ENCODE measurements around the gene OR8H2. TPM values are rescaled to one million over a fixed set of nuclear protein-coding genes. Genes with fewer than 3 reads are reported as not detected.

OR8H2 gene
- not detected in 2 replicates for total RNA-seq

GRCh38 chr11:56103210-56103737 lies at the start of gene OR8H2:
TSS of gene OR8H2 (plus strand) at chr11:56103687. CDS start at chr11:56105043, 1,356 bp downstream.

GRCh38 chr11:56093008-56093407 lies 10.5 kb upstream of the OR8H2 start, which contains the start of gene OR8I2:
TSS of gene OR8I2 (plus strand) at chr11:56093308. CDS start at chr11:56093308, 0 bp downstream.

GRCh38 chr11:56122073-56122472 lies 18.6 kb downstream of the OR8H2 start, which contains the start of gene OR8H3:
TSS of gene OR8H3 (plus strand) at chr11:56122373. CDS start at chr11:56122373, 0 bp downstream.

GRCh38 chr11:56140151-56140661 lies 36.7 kb downstream of the OR8H2 start, which contains the start of gene OR8J3:
TSS of gene OR8J3 (minus strand) at chr11:56140201. CDS start at chr11:56137718, 2,483 bp downstream.

Other genes starting within 250 kb of the OR8H2 start
- gene TRIM51, start 220.4 kb upstream of the OR8H2 start, total RNA-seq = not detected in 2 replicates
- gene OR5W2, start 189.1 kb upstream of the OR8H2 start, total RNA-seq = not detected in 2 replicates
- gene OR5I1, start 167.3 kb upstream of the OR8H2 start, total RNA-seq = not detected in 2 replicates
- gene OR10AG1, start 133.7 kb upstream of the OR8H2 start, total RNA-seq = not detected in 2 replicates
- gene OR5F1, start 109.1 kb upstream of the OR8H2 start, total RNA-seq = not detected in 2 replicates
- gene OR5AS1, start 76.0 kb upstream of the OR8H2 start, total RNA-seq = not detected in 2 replicates
- not detected in 2 replicates for gene OR8I2, start 10.4 kb upstream of the OR8H2 start, total RNA-seq
- not detected in 2 replicates for gene OR8H3, start 18.7 kb downstream of the OR8H2 start, total RNA-seq
- gene OR8J3, start 36.5 kb downstream of the OR8H2 start, total RNA-seq = not detected in 2 replicates
- not detected in 2 replicates for gene OR8K5, start 56.6 kb downstream of the OR8H2 start, total RNA-seq
- gene OR5J2, start 72.9 kb downstream of the OR8H2 start, total RNA-seq = not detected in 2 replicates
- not detected in 2 replicates for gene OR5T2, start 130.6 kb downstream of the OR8H2 start, total RNA-seq
- not detected in 2 replicates for gene OR5T3, start 148.6 kb downstream of the OR8H2 start, total RNA-seq
- gene OR5T1, start 170.5 kb downstream of the OR8H2 start, total RNA-seq = not detected in 2 replicates
- not detected in 2 replicates for gene OR8H1, start 188.6 kb downstream of the OR8H2 start, total RNA-seq
- gene OR8K3, start 211.5 kb downstream of the OR8H2 start, total RNA-seq = not detected in 2 replicates
- gene OR8K1, start 242.4 kb downstream of the OR8H2 start, total RNA-seq = not detected in 2 replicates

All from dermis lymphatic vessel endothelial cell (primary cell).